ENCODE measurements around the gene VWA3A. TPM values are rescaled to one million over a fixed set of nuclear protein-coding genes. Genes with fewer than 3 reads are reported as not detected.

Gene VWA3A
- total RNA-seq, 3 donors from 2014 or later (not counting 1 experiment from before 2014, with no cell fraction given) = 0.28 to 0.39 (median 0.35) TPM

GRCh38 chr16:22086440-22086839 is 5.9 kb upstream of the VWA3A start:
- no peak overlapping the region for H3K4me3 Mint-ChIP-seq
- no peak for DNase-seq
- no peaks in the 10 kb centered on the region for H3K36me3 Mint-ChIP-seq
- H3K27ac ChIP-seq (ENCODE audit: low read length) = no peak overlapping the region
- TF ChIP-seq, protein P1, sequence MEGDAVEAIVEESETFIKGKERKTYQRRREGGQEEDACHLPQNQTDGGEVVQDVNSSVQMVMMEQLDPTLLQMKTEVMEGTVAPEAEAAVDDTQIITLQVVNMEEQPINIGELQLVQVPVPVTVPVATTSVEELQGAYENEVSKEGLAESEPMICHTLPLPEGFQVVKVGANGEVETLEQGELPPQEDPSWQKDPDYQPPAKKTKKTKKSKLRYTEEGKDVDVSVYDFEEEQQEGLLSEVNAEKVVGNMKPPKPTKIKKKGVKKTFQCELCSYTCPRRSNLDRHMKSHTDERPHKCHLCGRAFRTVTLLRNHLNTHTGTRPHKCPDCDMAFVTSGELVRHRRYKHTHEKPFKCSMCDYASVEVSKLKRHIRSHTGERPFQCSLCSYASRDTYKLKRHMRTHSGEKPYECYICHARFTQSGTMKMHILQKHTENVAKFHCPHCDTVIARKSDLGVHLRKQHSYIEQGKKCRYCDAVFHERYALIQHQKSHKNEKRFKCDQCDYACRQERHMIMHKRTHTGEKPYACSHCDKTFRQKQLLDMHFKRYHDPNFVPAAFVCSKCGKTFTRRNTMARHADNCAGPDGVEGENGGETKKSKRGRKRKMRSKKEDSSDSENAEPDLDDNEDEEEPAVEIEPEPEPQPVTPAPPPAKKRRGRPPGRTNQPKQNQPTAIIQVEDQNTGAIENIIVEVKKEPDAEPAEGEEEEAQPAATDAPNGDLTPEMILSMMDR (IDR thresholded peaks at IDR 0.05) = no peak
- no peaks in the 10 kb centered on the region for H3K27me3 Mint-ChIP-seq (ENCODE audit: low read depth in 2 of 2)
- H3K4me3 ChIP-seq (ENCODE audit: low read length) = no peak overlapping the region
- peaks cover 4% of the 10 kb centered on the region for H3K36me3 ChIP-seq (ENCODE audit: control insufficient read depth, insufficient read depth, low read length)
- no peaks in the 10 kb centered on the region for H3K27me3 ChIP-seq (ENCODE audit: control insufficient read depth, insufficient read depth, low read length)
- WGBS (ENCODE audit: insufficient coverage) = no CpG with 5 or more reads among the region's 1 CpG
- no peak for ATAC-seq
- no peaks in the 10 kb centered on the region for H3K4me1 ChIP-seq (ENCODE audit: control insufficient read depth, insufficient read depth, low read length)
- no peaks in the 10 kb centered on the region for H3K4me1 Mint-ChIP-seq
- no peaks in the 10 kb centered on the region for H3K9me3 ChIP-seq (ENCODE audit: control insufficient read depth, insufficient read depth, low read length)
- H3K9me3 Mint-ChIP-seq = no peaks in the 10 kb centered on the region
- intact Hi-C loops (cut with micrococcal nuclease) = no loop called here
- H3K27ac Mint-ChIP-seq = no peak overlapping the region

DNA sequence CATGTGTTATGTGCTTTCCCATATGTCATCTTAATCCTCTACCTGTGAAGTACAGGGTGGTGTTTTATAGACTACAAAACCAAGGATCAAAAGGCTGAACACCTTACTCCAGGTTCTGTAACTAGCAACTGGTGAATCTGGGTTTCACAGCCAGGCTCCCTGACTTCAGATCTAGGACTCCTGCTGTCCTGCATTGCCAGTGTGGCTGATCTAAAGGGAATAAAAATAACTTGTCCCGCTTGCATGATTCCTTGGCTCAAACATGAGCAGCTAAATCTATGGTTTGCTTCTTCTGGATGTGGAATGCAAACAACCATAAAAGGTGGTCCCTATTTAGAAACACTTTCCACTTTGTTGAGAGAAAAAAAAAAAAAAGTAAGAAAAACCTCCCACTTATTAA is 3.7 kb upstream of the VWA3A start:
- TF ChIP-seq, protein P1 (IDR thresholded peaks at IDR 0.05) = no peak
- Mint-ChIP-seq H3K27me3 (ENCODE audit: low read depth in 2 of 2) (no peaks in the 10 kb centered on the region), H3K27ac (no peak overlapping the region), H3K4me1 (no peaks in the 10 kb centered on the region), H3K36me3 (no peaks in the 10 kb centered on the region), H3K9me3 (no peaks in the 10 kb centered on the region), H3K4me3 (no peak overlapping the region)
- Histone ChIP-seq H3K36me3 (ENCODE audit: control insufficient read depth, insufficient read depth, low read length) (peaks cover 4% of the 10 kb centered on the region), H3K4me3 (ENCODE audit: low read length) (no peak overlapping the region), H3K9me3 (ENCODE audit: control insufficient read depth, insufficient read depth, low read length) (no peaks in the 10 kb centered on the region), H3K27me3 (ENCODE audit: control insufficient read depth, insufficient read depth, low read length) (no peaks in the 10 kb centered on the region), H3K27ac (ENCODE audit: low read length) (no peak overlapping the region), H3K4me1 (ENCODE audit: control insufficient read depth, insufficient read depth, low read length) (no peaks in the 10 kb centered on the region)
- no peak for DNase-seq
- intact Hi-C loops (cut with micrococcal nuclease) = no loop called here
- WGBS (ENCODE audit: insufficient coverage) = 100% methylated on average over 1 of the region's 1 CpG
- no peak for ATAC-seq

- intact Hi-C loops (cut with micrococcal nuclease) = no loop called here
- no peak overlapping the region for H3K4me3 ChIP-seq (ENCODE audit: low read length)
- no peaks in the 10 kb centered on the region for H3K4me1 Mint-ChIP-seq
- no peaks in the 10 kb centered on the region for H3K27me3 ChIP-seq (ENCODE audit: control insufficient read depth, insufficient read depth, low read length)
- H3K36me3 Mint-ChIP-seq = no peaks in the 10 kb centered on the region
- no peak overlapping the region for H3K27ac ChIP-seq (ENCODE audit: low read length)
- no peak overlapping the region for H3K27ac Mint-ChIP-seq
- ATAC-seq (no peak), DNase-seq (no peak)
- H3K4me1 ChIP-seq (ENCODE audit: control insufficient read depth, insufficient read depth, low read length) = no peaks in the 10 kb centered on the region
- no peaks in the 10 kb centered on the region for H3K9me3 ChIP-seq (ENCODE audit: control insufficient read depth, insufficient read depth, low read length)
- no peaks in the 10 kb centered on the region for H3K9me3 Mint-ChIP-seq
- 96% methylated on average over 4 of the region's 4 CpGs for WGBS (ENCODE audit: insufficient coverage)
- H3K27me3 Mint-ChIP-seq (ENCODE audit: low read depth in 2 of 2) = peaks cover under 1 to 3% of the 10 kb centered on the region in 2 donors
- TF ChIP-seq, protein P1 (IDR thresholded peaks at IDR 0.05) = no peak
- H3K4me3 Mint-ChIP-seq = no peak overlapping the region
- peaks cover 4% of the 10 kb centered on the region for H3K36me3 ChIP-seq (ENCODE audit: control insufficient read depth, insufficient read depth, low read length)
These were observed 2.4 kb upstream of the VWA3A start for GRCh38 chr16:22089910-22090309.

GRCh38 chr16:22091721-22092120 is 620 bp upstream of the VWA3A start:
- H3K4me1 Mint-ChIP-seq = no peaks in the 10 kb centered on the region
- H3K9me3 Mint-ChIP-seq = no peaks in the 10 kb centered on the region
- Histone ChIP-seq H3K4me1 (ENCODE audit: control insufficient read depth, insufficient read depth, low read length) (no peaks in the 10 kb centered on the region), H3K4me3 (ENCODE audit: low read length) (no peak overlapping the region), H3K27ac (ENCODE audit: low read length) (no peak overlapping the region), H3K36me3 (ENCODE audit: control insufficient read depth, insufficient read depth, low read length) (no peaks in the 10 kb centered on the region), H3K27me3 (ENCODE audit: control insufficient read depth, insufficient read depth, low read length) (no peaks in the 10 kb centered on the region), H3K9me3 (ENCODE audit: control insufficient read depth, insufficient read depth, low read length) (no peaks in the 10 kb centered on the region)
- H3K27ac Mint-ChIP-seq = no peak overlapping the region
- intact Hi-C loops (cut with micrococcal nuclease) = no loop called here
- ATAC-seq = no peak
- TF ChIP-seq, protein P1 (IDR thresholded peaks at IDR 0.05) = no peak
- H3K36me3 Mint-ChIP-seq = no peaks in the 10 kb centered on the region
- 98% methylated on average over 3 of the region's 3 CpGs for WGBS (ENCODE audit: insufficient coverage)
- no peak for DNase-seq
- peaks cover 4 to 7% of the 10 kb centered on the region in 2 donors for H3K27me3 Mint-ChIP-seq (ENCODE audit: low read depth in 2 of 2)
- H3K4me3 Mint-ChIP-seq = no peak overlapping the region

All from natural killer cell (primary cell).